RWPE2 (cell line): ENCODE measurements around the gene C18orf63.

Source experiments
- ATAC-seq: fragments of 200-7000 bp; cut with Tn5 transposase; 3 replicates; pipeline ENCODE4 v1.9.1; 2021; ENCODE audit warnings: low read depth
- DNase-seq: peaks from one replicate; pipeline ENCODE4 v3.0.0-alpha.2; 2020; ENCODE audit warnings: low spot score
- H3K27ac ChIP-seq: fragments of 450-650 bp; 2 replicates; pipeline ENCODE4 v1.5.1; 2017; ENCODE audit warnings: mild to moderate bottlenecking; ENCODE audit not compliant: poor library complexity, severe bottlenecking
- H3K27me3 ChIP-seq: fragments of 250-450 bp; sonication (Bioruptor Pico); 2 replicates; pipeline ENCODE4 v1.5.1; 2021; ENCODE audit warnings: mild to moderate bottlenecking, moderate library complexity; ENCODE audit not compliant: insufficient read depth, poor library complexity, severe bottlenecking
- H3K36me3 ChIP-seq: fragments of 250-450 bp; sonication (Bioruptor Pico); 2 replicates; pipeline ENCODE4 v1.5.1; 2020; ENCODE audit warnings: low read depth, mild to moderate bottlenecking, moderate library complexity
- H3K4me1 ChIP-seq: fragments of 250-450 bp; sonication (Bioruptor Pico); 2 replicates; pipeline ENCODE4 v1.5.1; 2021; ENCODE audit warnings: mild to moderate bottlenecking, moderate library complexity; ENCODE audit not compliant: insufficient read depth, poor library complexity, severe bottlenecking
- H3K4me3 ChIP-seq: fragments of 250-450 bp; sonication (Bioruptor Pico); 2 replicates; pipeline ENCODE4 v1.5.1; 2021; ENCODE audit warnings: mild to moderate bottlenecking, moderate library complexity; ENCODE audit not compliant: severe bottlenecking
- H3K9me3 ChIP-seq: fragments of 250-450 bp; sonication (Bioruptor Pico); 2 replicates; pipeline ENCODE4 v1.5.1; 2021; ENCODE audit warnings: mild to moderate bottlenecking, moderate library complexity; ENCODE audit not compliant: severe bottlenecking
- TF ChIP-seq, protein P1 (sequence below): fragments of 450-650 bp; IDR thresholded peaks from one replicate; pipeline ENCODE4 v1.5.1; 2017; ENCODE audit warnings: mild to moderate bottlenecking, moderate library complexity; ENCODE audit not compliant: poor library complexity, severe bottlenecking

Gene C18orf63

DNA sequence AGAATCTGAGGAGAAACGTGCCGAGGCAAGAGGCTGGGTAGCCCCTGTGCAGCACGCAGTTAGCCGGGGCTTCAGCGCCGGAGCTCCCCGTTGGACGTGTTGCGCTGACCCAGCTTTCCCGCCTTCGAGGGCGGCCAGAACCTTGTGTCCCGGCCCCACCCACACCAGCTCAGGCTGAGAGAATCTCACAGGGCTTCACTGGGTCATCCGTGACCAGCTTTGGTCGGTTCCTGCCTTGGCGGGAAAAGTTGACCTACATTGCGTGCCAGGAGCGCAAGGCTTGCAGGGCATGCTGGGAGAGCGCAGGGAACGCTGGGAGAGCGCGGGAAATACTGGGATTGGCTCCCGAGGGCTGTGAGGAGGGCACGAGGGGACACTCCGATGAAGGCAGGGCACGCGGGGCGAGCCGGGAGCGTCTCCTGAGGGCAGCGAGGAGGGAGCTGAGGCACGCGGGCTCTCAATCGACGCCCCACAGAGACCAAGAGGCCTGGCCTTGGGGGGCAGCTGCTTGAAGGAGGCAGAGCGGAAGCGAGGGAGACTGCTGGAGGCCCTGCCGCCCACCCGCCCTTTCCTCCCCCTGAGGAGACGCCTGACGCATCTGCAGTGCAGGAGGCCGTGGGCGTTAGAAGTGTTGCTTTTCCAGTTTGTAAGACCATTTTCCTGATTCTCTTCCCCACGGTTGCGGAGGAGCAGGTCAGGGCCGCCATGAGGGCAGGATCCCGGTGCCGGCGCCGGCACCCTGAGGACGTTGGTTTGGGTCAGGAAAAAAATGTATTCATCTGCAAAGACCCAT lies at the start of gene C18orf63:
Gene C18orf63 (plus strand): TSS at position 376 of the 793 bp plus-strand sequence. CDS start 2,027 bp downstream, outside the sequence.
- TF ChIP-seq, protein P1, sequence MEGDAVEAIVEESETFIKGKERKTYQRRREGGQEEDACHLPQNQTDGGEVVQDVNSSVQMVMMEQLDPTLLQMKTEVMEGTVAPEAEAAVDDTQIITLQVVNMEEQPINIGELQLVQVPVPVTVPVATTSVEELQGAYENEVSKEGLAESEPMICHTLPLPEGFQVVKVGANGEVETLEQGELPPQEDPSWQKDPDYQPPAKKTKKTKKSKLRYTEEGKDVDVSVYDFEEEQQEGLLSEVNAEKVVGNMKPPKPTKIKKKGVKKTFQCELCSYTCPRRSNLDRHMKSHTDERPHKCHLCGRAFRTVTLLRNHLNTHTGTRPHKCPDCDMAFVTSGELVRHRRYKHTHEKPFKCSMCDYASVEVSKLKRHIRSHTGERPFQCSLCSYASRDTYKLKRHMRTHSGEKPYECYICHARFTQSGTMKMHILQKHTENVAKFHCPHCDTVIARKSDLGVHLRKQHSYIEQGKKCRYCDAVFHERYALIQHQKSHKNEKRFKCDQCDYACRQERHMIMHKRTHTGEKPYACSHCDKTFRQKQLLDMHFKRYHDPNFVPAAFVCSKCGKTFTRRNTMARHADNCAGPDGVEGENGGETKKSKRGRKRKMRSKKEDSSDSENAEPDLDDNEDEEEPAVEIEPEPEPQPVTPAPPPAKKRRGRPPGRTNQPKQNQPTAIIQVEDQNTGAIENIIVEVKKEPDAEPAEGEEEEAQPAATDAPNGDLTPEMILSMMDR = no peak
- no peak for ATAC-seq
- H3K36me3 ChIP-seq = no peaks in the 10 kb centered on the region
- H3K27ac ChIP-seq = peak within 1 kb of the TSS; percentile 23
- no peaks in the 10 kb centered on the region for H3K27me3 ChIP-seq
- H3K4me1 ChIP-seq = peaks cover 5% of the 10 kb centered on the region
- no peaks in the 10 kb centered on the region for H3K9me3 ChIP-seq
- H3K4me3 ChIP-seq = no peak within 1 kb of the TSS
- no peak for DNase-seq

DNA sequence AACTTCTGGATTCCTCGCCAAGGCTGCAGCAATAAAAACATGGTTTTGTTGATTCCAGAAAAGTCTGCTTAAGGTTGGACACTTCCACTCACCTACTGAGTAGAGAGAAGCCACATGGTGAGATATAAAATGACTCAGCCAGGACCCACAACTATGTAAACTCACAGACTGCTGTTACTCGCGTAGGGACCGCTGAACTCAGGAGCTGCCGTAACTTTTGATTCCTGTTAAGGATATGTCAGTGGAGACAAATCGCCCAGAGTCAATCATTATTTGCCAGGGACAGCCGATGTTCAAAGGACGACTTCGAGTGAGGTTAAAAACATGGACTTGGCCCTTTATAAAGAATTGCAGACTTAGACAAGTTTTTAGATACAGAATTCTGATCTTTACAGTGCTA lies 49.5 kb upstream of the C18orf63 start:
- ATAC-seq = no peak
- H3K36me3 ChIP-seq = no peaks in the 10 kb centered on the region
- H3K27ac ChIP-seq = no peak overlapping the region
- H3K9me3 ChIP-seq = no peaks in the 10 kb centered on the region
- no peak for DNase-seq
- TF ChIP-seq, protein P1 = no peak
- no peak overlapping the region for H3K4me3 ChIP-seq
- H3K4me1 ChIP-seq = no peaks in the 10 kb centered on the region
- H3K27me3 ChIP-seq = no peaks in the 10 kb centered on the region

DNA sequence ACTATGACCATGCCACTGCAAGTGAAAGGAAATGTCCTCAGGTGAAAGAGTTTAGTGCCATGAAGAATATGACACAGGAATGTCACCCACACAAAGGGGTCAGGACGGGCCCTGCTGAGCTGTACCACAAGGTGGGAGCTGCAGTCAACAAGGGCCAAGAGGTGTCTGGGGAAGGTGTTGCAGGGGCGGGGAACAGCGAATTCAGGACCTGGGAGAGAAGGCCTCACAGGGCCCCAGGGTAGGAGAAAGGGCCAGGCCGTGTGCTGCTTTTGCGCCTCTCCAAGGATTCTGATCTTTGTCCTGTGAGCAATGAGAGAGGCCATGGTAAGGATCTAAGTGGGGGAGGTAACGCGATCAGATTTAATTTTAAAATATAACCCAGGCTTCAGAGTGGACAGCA lies 47.5 kb upstream of the C18orf63 start:
- TF ChIP-seq, protein P1 = no peak
- Histone ChIP-seq H3K36me3 (no peaks in the 10 kb centered on the region), H3K9me3 (no peaks in the 10 kb centered on the region), H3K4me3 (no peak overlapping the region), H3K27ac (no peak overlapping the region), H3K4me1 (no peaks in the 10 kb centered on the region), H3K27me3 (no peaks in the 10 kb centered on the region)
- no peak for ATAC-seq
- no peak for DNase-seq

DNA sequence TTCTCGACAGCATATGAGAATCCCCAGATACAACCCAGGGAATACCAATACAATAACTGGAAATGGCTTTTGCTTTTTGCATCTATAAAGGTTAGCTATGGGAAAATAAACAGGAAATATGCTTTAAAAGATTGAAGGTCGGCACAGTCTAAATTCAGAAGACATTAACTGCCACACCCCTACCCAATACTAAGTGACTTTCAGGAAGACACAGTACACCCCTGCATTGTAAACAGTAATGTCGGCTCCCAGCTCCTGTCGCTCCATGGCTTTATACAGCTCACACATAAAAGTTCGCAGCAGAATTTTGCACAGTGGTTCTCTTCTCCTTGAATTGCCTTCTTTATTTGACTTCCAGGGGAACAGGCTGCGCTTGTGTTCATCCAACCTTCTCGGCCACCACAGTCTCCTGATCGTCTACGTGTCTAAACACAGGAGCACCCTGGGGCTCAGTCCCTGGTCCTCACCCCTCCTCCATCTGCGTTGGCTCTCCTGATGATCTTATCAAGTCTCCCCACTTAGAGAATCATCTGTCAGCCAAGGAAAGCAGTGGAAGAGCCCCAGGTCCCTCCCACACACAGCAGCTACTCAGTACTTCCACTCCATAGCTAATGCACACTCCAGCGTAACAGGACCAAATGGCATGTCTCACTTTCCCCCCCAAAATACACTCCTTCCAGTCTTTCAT lies 46.6 kb upstream of the C18orf63 start:
- H3K27me3 ChIP-seq = no peaks in the 10 kb centered on the region
- no peaks in the 10 kb centered on the region for H3K36me3 ChIP-seq
- H3K4me3 ChIP-seq = no peak overlapping the region
- no peak overlapping the region for H3K27ac ChIP-seq
- TF ChIP-seq, protein P1 = no peak
- DNase-seq (no peak), ATAC-seq (no peak)
- H3K9me3 ChIP-seq = no peaks in the 10 kb centered on the region
- no peaks in the 10 kb centered on the region for H3K4me1 ChIP-seq
